ENCODE data around the gene GRK7.

GRK7 gene

GRCh38 chr3:141735770-141736465 is 27.3 kb upstream of the GRK7 start:
- no peak for TF ChIP-seq CTCF (IDR thresholded peaks at IDR 0.05; ENCODE audit: insufficient read depth, low read length, poor library complexity, severe bottlenecking)
- TF ChIP-seq EZH2phosphoT487 (conservative IDR thresholded peaks at IDR 0.05; ENCODE audit: low read length): no peak

GRCh38 chr3:141737093-141737492 is 26.1 kb upstream of the GRK7 start:
- peaks cover 40% of the 10 kb centered on the region for H3K79me2 ChIP-seq (ENCODE audit: insufficient read depth, low read length)
- H3K36me3 ChIP-seq (ENCODE audit: low read length): no peaks in the 10 kb centered on the region; the same call in 1 of the 2 replicates
- H3K4me3 ChIP-seq (ENCODE audit: insufficient read depth, low read length, poor library complexity, severe bottlenecking): no peak overlapping the region
- H3K9me2 ChIP-seq (replicated peaks; ENCODE audit: insufficient read depth, low read length): no peaks in the 10 kb centered on the region
- no peak for TF ChIP-seq EZH2phosphoT487 (conservative IDR thresholded peaks at IDR 0.05; ENCODE audit: low read length)
- H3K9me3 ChIP-seq (ENCODE audit: insufficient read depth, low read length): no peaks in the 10 kb centered on the region
- H3K27ac ChIP-seq (ENCODE audit: low read depth, low read length): no peak overlapping the region
- peak overlapping the region; percentile 94 for H2AFZ ChIP-seq (ENCODE audit: low read depth, low read length, severe bottlenecking)
- peak overlapping the region; percentile 13; the same call in 1 of the 2 replicates for H3K9ac ChIP-seq (ENCODE audit: low read length)
- no peaks in the 10 kb centered on the region for H3K27me3 ChIP-seq (ENCODE audit: low read length)
- peaks cover 18% of the 10 kb centered on the region for H4K20me1 ChIP-seq (ENCODE audit: low read depth, low read length)
- H3F3A ChIP-seq (ENCODE audit: insufficient read depth): peaks cover 3% of the 10 kb centered on the region; the same call in 1 of the 2 replicates
- H3K4me2 ChIP-seq (ENCODE audit: low read depth, low read length, poor library complexity, severe bottlenecking): peak overlapping the region; percentile 90

More at GRCh38 chr3:141735770-141736465, 27.3 kb upstream of the GRK7 start:
- Histone ChIP-seq H3K9me3 (ENCODE audit: insufficient read depth, low read length) (no peaks in the 10 kb centered on the region), H3F3A (ENCODE audit: insufficient read depth) (peaks cover 3% of the 10 kb centered on the region; the same call in 1 of the 2 replicates), H3K4me2 (ENCODE audit: low read depth, low read length, poor library complexity, severe bottlenecking) (no peak overlapping the region), H4K20me1 (ENCODE audit: low read depth, low read length) (peaks cover 12% of the 10 kb centered on the region; the same call in 1 of the 2 replicates), H3K79me2 (ENCODE audit: insufficient read depth, low read length) (peaks cover 28% of the 10 kb centered on the region), H3K4me3 (ENCODE audit: insufficient read depth, low read length, poor library complexity, severe bottlenecking) (no peak overlapping the region), H3K36me3 (ENCODE audit: low read length) (no peaks in the 10 kb centered on the region; the same call in 1 of the 2 replicates), H3K9me2 (replicated peaks; ENCODE audit: insufficient read depth, low read length) (no peaks in the 10 kb centered on the region), H3K27me3 (ENCODE audit: low read length) (no peaks in the 10 kb centered on the region), H2AFZ (ENCODE audit: low read depth, low read length, severe bottlenecking) (peak overlapping the region; percentile 14), H3K27ac (ENCODE audit: low read depth, low read length) (no peak overlapping the region), H3K9ac (ENCODE audit: low read length) (no peak overlapping the region)

- H4K20me1 ChIP-seq (ENCODE audit: low read depth, low read length): peaks cover 18% of the 10 kb centered on the region
- H3K79me2 ChIP-seq (ENCODE audit: insufficient read depth, low read length): peaks cover 46% of the 10 kb centered on the region
- peak overlapping the region; percentile 51 for H3K4me3 ChIP-seq (ENCODE audit: insufficient read depth, low read length, poor library complexity, severe bottlenecking)
- peaks cover 3% of the 10 kb centered on the region; the same call in 1 of the 2 replicates for H3F3A ChIP-seq (ENCODE audit: insufficient read depth)
- no peaks in the 10 kb centered on the region for H3K27me3 ChIP-seq (ENCODE audit: low read length)
- no peak for TF ChIP-seq CTCF (IDR thresholded peaks at IDR 0.05; ENCODE audit: insufficient read depth, low read length, poor library complexity, severe bottlenecking)
- TF ChIP-seq EZH2phosphoT487 (conservative IDR thresholded peaks at IDR 0.05; ENCODE audit: low read length): no peak
- peak overlapping the region; percentile 67 for H3K27ac ChIP-seq (ENCODE audit: low read depth, low read length)
- no peaks in the 10 kb centered on the region for H3K9me2 ChIP-seq (replicated peaks; ENCODE audit: insufficient read depth, low read length)
- no peaks in the 10 kb centered on the region for H3K9me3 ChIP-seq (ENCODE audit: insufficient read depth, low read length)
- H3K9ac ChIP-seq (ENCODE audit: low read length): peak overlapping the region; percentile 92
- no peaks in the 10 kb centered on the region; the same call in 1 of the 2 replicates for H3K36me3 ChIP-seq (ENCODE audit: low read length)
- peak overlapping the region; percentile 94 for H2AFZ ChIP-seq (ENCODE audit: low read depth, low read length, severe bottlenecking)
- peak overlapping the region; percentile 90 for H3K4me2 ChIP-seq (ENCODE audit: low read depth, low read length, poor library complexity, severe bottlenecking)
Measured at GRCh38 chr3:141737678-141738021, 25.6 kb upstream of the GRK7 start.

Measured in SU-DHL-6 (cell line).